Stimulated activated memory B cell treated with anti-CD40 and anti-IgM and Interleukin-4, amounts not matched to agents 10 μg/mL and 1 μg/mL and 100 μg/mL, for 72 hours (primary cell): ENCODE results near the gene SUMO3.

ENCODE experiments used
- ATAC-seq: fragments of 150-1000 bp; cut with Tn5 transposase; 2 replicates; pipeline ENCODE4 v1.10.0; 2021
- H3K27ac Mint-ChIP-seq: one replicate; pipeline ENCODE4 v1.8.0; 2022; ENCODE audit warnings: mild to moderate bottlenecking, mixed read lengths
- H3K27me3 Mint-ChIP-seq: one replicate; pipeline ENCODE4 v1.8.0; 2022; ENCODE audit warnings: mixed read lengths
- H3K36me3 Mint-ChIP-seq: one replicate; pipeline ENCODE4 v1.8.0; 2022; ENCODE audit warnings: mixed read lengths
- H3K4me1 Mint-ChIP-seq: one replicate; pipeline ENCODE4 v1.8.0; 2022; ENCODE audit warnings: mixed read lengths
- H3K4me3 Mint-ChIP-seq: one replicate; pipeline ENCODE4 v1.8.0; 2022; ENCODE audit warnings: mild to moderate bottlenecking, moderate library complexity, mixed read lengths
- H3K9me3 Mint-ChIP-seq: one replicate; pipeline ENCODE4 v1.8.0; 2022; ENCODE audit warnings: mixed read lengths

The SUMO3 gene

GRCh38 chr21:44817914-44818639 is at the start of gene SUMO3:
Gene SUMO3 (minus strand): TSS chr21:44818062. CDS start chr21:44817968, 94 bp downstream.
- H3K27me3 Mint-ChIP-seq: no peaks in the 10 kb centered on the region
- peak within 1 kb of the TSS; percentile 70 for H3K27ac Mint-ChIP-seq
- no peaks in the 10 kb centered on the region for H3K9me3 Mint-ChIP-seq
- peak; percentile 79 for ATAC-seq
- H3K36me3 Mint-ChIP-seq: peaks cover 4% of the 10 kb centered on the region
- H3K4me1 Mint-ChIP-seq: peaks cover 25% of the 10 kb centered on the region
- peak within 1 kb of the TSS; percentile 79 for H3K4me3 Mint-ChIP-seq

- no peaks in the 10 kb centered on the region for H3K9me3 Mint-ChIP-seq
- no peak for ATAC-seq
- H3K4me1 Mint-ChIP-seq: peaks cover 76% of the 10 kb centered on the region
- no peaks in the 10 kb centered on the region for H3K27me3 Mint-ChIP-seq
- H3K27ac Mint-ChIP-seq: no peak overlapping the region
- H3K36me3 Mint-ChIP-seq: peaks cover 26% of the 10 kb centered on the region
- H3K4me3 Mint-ChIP-seq: no peak overlapping the region
Measured at GRCh38 chr21:44867464-44867863, 49.6 kb upstream of the SUMO3 start.

DNA sequence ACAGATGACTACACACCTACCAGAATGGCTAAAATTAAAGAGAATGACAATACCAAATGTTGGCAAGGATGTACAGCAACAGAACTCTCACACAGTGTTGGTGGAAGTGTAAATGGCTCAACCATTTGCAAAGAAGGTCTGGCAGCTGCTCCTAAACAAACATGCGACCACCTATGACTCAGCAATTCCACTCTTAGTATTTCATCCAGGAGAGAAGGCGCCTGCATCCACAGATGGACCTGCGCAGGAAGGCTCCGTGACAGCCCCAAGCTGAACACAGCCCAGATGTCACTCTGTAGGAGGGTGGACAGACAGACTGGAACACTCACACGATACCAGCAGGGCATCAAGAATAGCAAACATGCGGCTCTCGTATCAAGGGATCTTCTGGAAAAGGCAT is 48.9 kb upstream of the SUMO3 start:
- no peaks in the 10 kb centered on the region for H3K9me3 Mint-ChIP-seq
- H3K4me3 Mint-ChIP-seq: no peak overlapping the region
- H3K4me1 Mint-ChIP-seq: peaks cover 71% of the 10 kb centered on the region
- H3K36me3 Mint-ChIP-seq: peaks cover 28% of the 10 kb centered on the region
- peak overlapping the region; percentile 52 for H3K27ac Mint-ChIP-seq
- no peaks in the 10 kb centered on the region for H3K27me3 Mint-ChIP-seq
- ATAC-seq: no peak

GRCh38 chr21:44865561-44866280 is 47.9 kb upstream of the SUMO3 start:
- peaks cover 68% of the 10 kb centered on the region for H3K4me1 Mint-ChIP-seq
- peak overlapping the region; percentile 40 for H3K4me3 Mint-ChIP-seq
- H3K27me3 Mint-ChIP-seq: no peaks in the 10 kb centered on the region
- ATAC-seq: peak; percentile 97
- H3K27ac Mint-ChIP-seq: peak overlapping the region; percentile 52
- H3K9me3 Mint-ChIP-seq: no peaks in the 10 kb centered on the region
- H3K36me3 Mint-ChIP-seq: peaks cover 38% of the 10 kb centered on the region

DNA sequence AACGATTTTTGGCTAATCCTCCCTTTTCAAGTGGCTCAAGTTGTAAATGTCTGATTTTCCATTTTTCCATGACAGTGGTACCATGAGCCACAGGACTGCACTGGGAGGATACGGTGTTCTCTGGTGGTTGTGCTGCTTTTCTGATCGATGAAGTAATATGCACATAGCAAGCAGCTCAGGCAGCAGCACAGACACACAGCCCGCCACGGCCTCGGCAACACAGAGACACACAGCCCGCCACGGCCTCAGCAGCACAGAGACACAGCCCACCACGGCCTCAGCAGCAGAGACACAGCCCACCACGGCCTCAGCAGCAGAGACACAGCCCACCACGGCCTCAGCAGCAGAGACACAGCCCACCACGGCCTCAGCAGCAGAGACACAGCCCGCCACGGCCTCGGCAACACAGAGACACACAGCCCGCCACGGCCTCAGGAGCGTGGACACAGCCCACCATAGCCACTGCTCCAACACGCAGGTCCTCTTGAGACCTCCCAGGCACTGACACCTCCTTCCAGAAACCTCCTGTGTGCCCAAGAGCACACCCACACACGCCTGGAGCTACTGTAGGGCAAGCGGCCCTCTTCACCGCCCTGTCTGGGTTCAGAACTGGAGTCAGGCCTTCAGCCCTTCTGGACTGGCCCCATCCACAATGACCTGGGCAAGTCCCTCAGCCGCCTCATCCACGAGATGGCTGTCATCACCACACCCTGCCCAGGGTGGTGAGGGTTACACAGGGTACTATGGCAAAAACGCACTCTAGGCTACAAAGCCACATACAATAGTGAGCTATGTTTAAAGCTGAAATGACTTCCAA is 45.2 kb upstream of the SUMO3 start:
- H3K27me3 Mint-ChIP-seq: no peaks in the 10 kb centered on the region
- peaks cover 59% of the 10 kb centered on the region for H3K36me3 Mint-ChIP-seq

DNA sequence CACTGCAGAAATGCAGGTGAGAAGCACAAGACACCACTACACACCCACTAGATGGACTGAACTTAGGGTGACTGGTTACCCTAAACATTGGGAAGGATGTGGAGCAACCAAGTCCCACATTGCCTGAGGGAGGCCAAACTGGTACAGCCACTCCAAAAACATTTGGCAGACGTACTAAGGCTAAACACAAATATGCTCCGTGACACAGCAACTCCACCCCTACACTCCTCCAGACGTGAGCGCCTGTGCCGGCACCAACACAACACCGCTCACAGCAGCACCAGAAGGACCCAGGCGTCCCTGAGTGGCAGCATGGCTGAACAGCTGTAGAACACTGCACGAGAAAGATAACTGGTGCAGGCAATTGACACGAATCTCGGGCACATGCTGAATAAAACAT is 40.9 kb upstream of the SUMO3 start:
- peaks cover 64% of the 10 kb centered on the region for H3K36me3 Mint-ChIP-seq
- H3K27me3 Mint-ChIP-seq: no peaks in the 10 kb centered on the region
- no peaks in the 10 kb centered on the region for H3K9me3 Mint-ChIP-seq
- no peak overlapping the region for H3K27ac Mint-ChIP-seq
- H3K4me3 Mint-ChIP-seq: no peak overlapping the region
- ATAC-seq: no peak
- H3K4me1 Mint-ChIP-seq: peaks cover 16% of the 10 kb centered on the region

More for the DNA sequence above, 45.2 kb upstream of the SUMO3 start:
- Mint-ChIP-seq H3K4me3 (no peak overlapping the region), H3K27ac (no peak overlapping the region), H3K9me3 (no peaks in the 10 kb centered on the region), H3K4me1 (peaks cover 47% of the 10 kb centered on the region)
- no peak for ATAC-seq

GRCh38 chr21:44858291-44858690 is 40.4 kb upstream of the SUMO3 start:
- no peak for ATAC-seq
- H3K4me1 Mint-ChIP-seq: peaks cover 12% of the 10 kb centered on the region
- no peak overlapping the region for H3K27ac Mint-ChIP-seq
- peaks cover 64% of the 10 kb centered on the region for H3K36me3 Mint-ChIP-seq
- H3K27me3 Mint-ChIP-seq: no peaks in the 10 kb centered on the region
- no peaks in the 10 kb centered on the region for H3K9me3 Mint-ChIP-seq
- H3K4me3 Mint-ChIP-seq: no peak overlapping the region

- ATAC-seq: no peak
- Mint-ChIP-seq H3K4me1 (peaks cover 10% of the 10 kb centered on the region), H3K27me3 (no peaks in the 10 kb centered on the region)
Measured at GRCh38 chr21:44857127-44857892, 39.4 kb upstream of the SUMO3 start.

GRCh38 chr21:44856131-44856530 is 38.3 kb upstream of the SUMO3 start:
- peaks cover 58% of the 10 kb centered on the region for H3K36me3 Mint-ChIP-seq
- peaks cover 2% of the 10 kb centered on the region for H3K4me1 Mint-ChIP-seq
- H3K9me3 Mint-ChIP-seq: no peaks in the 10 kb centered on the region
- no peak overlapping the region for H3K27ac Mint-ChIP-seq
- no peak for ATAC-seq
- no peak overlapping the region for H3K4me3 Mint-ChIP-seq
- no peaks in the 10 kb centered on the region for H3K27me3 Mint-ChIP-seq

More at GRCh38 chr21:44857127-44857892, 39.4 kb upstream of the SUMO3 start:
- peaks cover 63% of the 10 kb centered on the region for H3K36me3 Mint-ChIP-seq
- no peak overlapping the region for H3K27ac Mint-ChIP-seq
- H3K4me3 Mint-ChIP-seq: no peak overlapping the region
- H3K9me3 Mint-ChIP-seq: no peaks in the 10 kb centered on the region

DNA sequence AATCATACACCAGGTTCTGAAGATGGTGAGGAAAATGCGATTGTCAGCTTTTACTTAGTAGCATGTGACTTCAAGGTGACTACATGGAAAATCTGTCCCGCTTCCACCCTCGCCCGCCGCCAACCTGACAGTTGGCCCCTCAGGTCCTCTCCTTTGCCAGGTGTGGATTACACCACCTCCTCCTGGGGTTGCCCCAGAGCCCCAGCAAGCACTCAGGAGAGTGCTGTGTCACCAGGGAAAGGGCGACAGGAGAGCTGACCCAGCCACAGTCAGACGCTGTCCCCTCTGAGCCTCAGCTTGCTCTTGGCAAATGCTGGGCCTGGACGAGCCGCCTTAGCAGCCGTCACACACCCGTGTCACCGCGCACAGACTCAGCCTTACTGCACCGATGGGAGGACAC is 37.7 kb upstream of the SUMO3 start:
- no peaks in the 10 kb centered on the region for H3K9me3 Mint-ChIP-seq
- H3K4me1 Mint-ChIP-seq: no peaks in the 10 kb centered on the region
- no peak overlapping the region for H3K4me3 Mint-ChIP-seq
- H3K27me3 Mint-ChIP-seq: no peaks in the 10 kb centered on the region
- no peak overlapping the region for H3K27ac Mint-ChIP-seq
- no peak for ATAC-seq
- peaks cover 58% of the 10 kb centered on the region for H3K36me3 Mint-ChIP-seq

DNA sequence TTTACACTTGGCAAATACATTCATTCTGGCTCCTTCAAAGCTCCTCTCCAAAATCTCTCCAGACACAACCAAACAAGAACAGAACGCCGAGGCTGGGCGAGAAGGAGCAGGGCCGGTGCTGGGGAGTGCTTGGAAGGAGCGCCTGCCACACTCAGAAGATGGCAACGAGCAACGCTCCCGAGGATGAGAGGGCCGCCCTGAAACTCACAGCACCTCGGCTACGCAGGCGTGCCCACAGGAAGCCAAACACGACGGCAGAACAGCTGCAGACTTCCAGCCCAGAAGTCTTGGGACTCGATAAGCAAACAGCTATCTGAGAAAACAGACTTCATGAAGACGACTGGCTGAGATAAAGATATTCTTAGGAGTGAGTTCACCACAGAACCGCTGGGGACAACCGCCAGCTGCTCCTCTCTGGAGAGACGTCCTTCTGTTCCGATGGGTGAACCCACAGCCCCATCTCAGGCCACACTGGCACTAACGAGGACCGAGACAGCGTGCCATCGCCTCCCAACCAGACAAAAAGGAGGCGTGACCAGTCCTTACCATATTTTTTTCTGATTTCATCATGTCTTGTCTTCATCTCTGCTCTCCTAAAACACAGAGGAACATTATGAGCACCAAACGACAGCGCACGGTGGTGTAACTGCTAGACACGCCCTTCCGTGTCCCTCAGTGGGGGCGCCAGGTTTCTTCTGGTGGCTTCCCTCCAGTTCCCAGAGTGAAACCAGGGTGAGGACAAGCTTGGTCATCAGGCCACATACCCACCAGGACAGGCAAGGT is 37.0 kb upstream of the SUMO3 start:
- H3K4me1 Mint-ChIP-seq: no peaks in the 10 kb centered on the region
- peaks cover 54% of the 10 kb centered on the region for H3K36me3 Mint-ChIP-seq
- H3K4me3 Mint-ChIP-seq: no peak overlapping the region
- ATAC-seq: no peak
- no peaks in the 10 kb centered on the region for H3K27me3 Mint-ChIP-seq
- no peaks in the 10 kb centered on the region for H3K9me3 Mint-ChIP-seq
- no peak overlapping the region for H3K27ac Mint-ChIP-seq

DNA sequence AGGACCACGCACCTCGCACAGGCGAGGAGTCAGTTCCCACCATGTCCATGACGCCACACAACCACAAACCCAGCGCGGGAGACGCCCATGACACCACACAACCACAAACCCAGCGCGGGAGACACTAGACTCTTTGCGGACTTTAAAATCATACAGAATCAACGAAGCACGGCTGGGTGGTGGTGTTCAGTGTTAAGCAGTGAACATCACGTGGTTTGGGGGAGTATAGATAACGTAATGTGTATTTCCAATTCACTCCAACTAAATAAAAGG is 36.5 kb upstream of the SUMO3 start:
- no peaks in the 10 kb centered on the region for H3K9me3 Mint-ChIP-seq
- H3K36me3 Mint-ChIP-seq: peaks cover 49% of the 10 kb centered on the region
- no peak overlapping the region for H3K4me3 Mint-ChIP-seq
- H3K27ac Mint-ChIP-seq: no peak overlapping the region
- no peak for ATAC-seq
- H3K27me3 Mint-ChIP-seq: no peaks in the 10 kb centered on the region
- H3K4me1 Mint-ChIP-seq: no peaks in the 10 kb centered on the region

- no peak for ATAC-seq
- Mint-ChIP-seq H3K4me1 (no peaks in the 10 kb centered on the region), H3K4me3 (no peak overlapping the region), H3K27ac (no peak overlapping the region), H3K27me3 (no peaks in the 10 kb centered on the region), H3K36me3 (peaks cover 51% of the 10 kb centered on the region), H3K9me3 (no peaks in the 10 kb centered on the region)
Measured at GRCh38 chr21:44853601-44854390, 35.9 kb upstream of the SUMO3 start.
